K562 (cell line): ENCODE data around the gene SLA2. TPM values are rescaled to one million over a fixed set of nuclear protein-coding genes. Genes with fewer than 3 reads are reported as not detected.

Experiments
- DPF2 ChIP-seq: fragments of 450-650 bp; IDR thresholded peaks from 2 replicates; pipeline ENCODE4 v1.6.1; 2016
- ETV1 ChIP-seq: fragments of 450-650 bp; conservative IDR thresholded peaks from 2 replicates; pipeline ENCODE4 v1.6.1; 2016; ENCODE audit warnings: missing genetic modification characterization, control low read depth, low read depth, missing compliant biosample characterization
- ETV5 ChIP-seq: sonication (generic); formaldehyde crosslinking; IDR thresholded peaks from 2 replicates; pipeline ENCODE4 v1.4.0; 2020; ENCODE audit warnings: low read depth, mild to moderate bottlenecking, missing genetic modification reagents
- JUN ChIP-seq, 2 experiments: sonication (generic) in 1 of 2; formaldehyde crosslinking in 1 of 2; IDR thresholded peaks; 2 replicates each; pipeline versions ENCODE4 v1.6.1 to v1.8.0; 2012 to 2022; ENCODE audit warnings: borderline replicate concordance in 2 of 2, mild to moderate bottlenecking in 2 of 2, improper control_type of control experiment in 1 of 2, low read depth in 1 of 2, low read length in 1 of 2, missing genetic modification reagents in 1 of 2
- KAT7 ChIP-seq: sonication (generic); formaldehyde crosslinking; IDR thresholded peaks from 2 replicates; pipeline ENCODE4 v1.8.0; 2022; ENCODE audit warnings: missing genetic modification reagents, mild to moderate bottlenecking, borderline replicate concordance
- MTF1 ChIP-seq: fragments of 250-450 bp; sonication (Bioruptor Pico); IDR thresholded peaks from 2 replicates; pipeline ENCODE4 v1.9.0; 2021; ENCODE audit warnings: moderate library complexity, mild to moderate bottlenecking, inconsistent platforms, borderline replicate concordance
- NFRKB ChIP-seq: fragments of 450-650 bp; IDR thresholded peaks from 2 replicates; pipeline ENCODE4 v1.6.1; 2016; ENCODE audit warnings: low read depth
- PCBP2 ChIP-seq: fragments of 200-400 bp; formaldehyde crosslinking; IDR thresholded peaks from 2 replicates; pipeline ENCODE4 v1.6.1; 2018; ENCODE audit warnings: low read length, low read depth, mild to moderate bottlenecking, moderate library complexity; ENCODE audit not compliant: poor library complexity, severe bottlenecking
- SREBF2 ChIP-seq: sonication (generic); formaldehyde crosslinking; IDR thresholded peaks from 2 replicates; pipeline ENCODE4 v1.4.0; 2020; ENCODE audit warnings: mild to moderate bottlenecking, missing genetic modification reagents
- TBL1XR1 ChIP-seq, 2 experiments: IDR thresholded peaks; 2 replicates each; pipeline ENCODE4 v1.6.1; 2012; ENCODE audit warnings: improper control_type of control experiment in 2 of 2, low read length in 2 of 2, mild to moderate bottlenecking in 1 of 2
- TEAD1 ChIP-seq, 2 experiments: fragments of 450-650 bp in 1 of 2; sonication (generic) in 1 of 2; formaldehyde crosslinking; IDR thresholded peaks; 2 replicates each; pipeline versions ENCODE4 v1.4.0 to v1.8.0; 2020 to 2022; ENCODE audit warnings: mild to moderate bottlenecking in 2 of 2, missing genetic modification reagents in 1 of 2
- ZBTB7A ChIP-seq: IDR thresholded peaks from 2 replicates; pipeline ENCODE4 v1.6.1; 2011; ENCODE audit warnings: low read depth, mild to moderate bottlenecking, low read length, moderate library complexity, borderline replicate concordance; ENCODE audit not compliant: control insufficient read depth
- ZC3H11A ChIP-seq: IDR thresholded peaks from 2 replicates; pipeline ENCODE4 v1.6.1; 2012; ENCODE audit warnings: low read depth, low read length, improper control_type of control experiment
- ZNF695 ChIP-seq: fragments of 450-650 bp; formaldehyde crosslinking; IDR thresholded peaks from 2 replicates; pipeline ENCODE4 v1.4.0; 2020; ENCODE audit warnings: mild to moderate bottlenecking, moderate library complexity
- polyA plus RNA-seq, 8 experiments: library from polyadenylated mRNA; depleted of rRNA in 4 of 8; stranded (reverse) in 5 of 8; unstranded in 3 of 8; fragments of >200 nt; fragmentation: Nextera tagmentation in 2 of 8; fragmentation: Illumina TruSeq in 1 of 8; extraction: Ambion mirVana in 2 of 8; extraction: Trizol in 1 of 8; gene quantifications; 2 replicates each; pipeline versions ENCODE4 v1.2.1 to v1.2.3, GENCODE V29; 2011 to 2014; ENCODE audit warnings: inconsistent platforms in 1 of 8, missing spikeins in 1 of 8
- total RNA-seq, 7 experiments: library from RNA; depleted of rRNA in 6 of 7; stranded (reverse); fragments of >200 nt in 6 of 7; fragmentation: Illumina TruSeq in 2 of 7; extraction: Trizol in 2 of 7; gene quantifications; 2 replicates each; pipeline versions ENCODE4 v1.2.1 to v1.2.3, GENCODE V29; 2011 to 2021; ENCODE audit warnings: low replicate concordance in 1 of 7
- TF ChIP-seq, protein P1 (sequence below): sonication (generic); formaldehyde crosslinking; IDR thresholded peaks from 2 replicates; pipeline ENCODE4 v1.8.0; 2022; ENCODE audit warnings: missing genetic modification reagents, mild to moderate bottlenecking, moderate library complexity, borderline replicate concordance
- TF ChIP-seq, protein P2 (sequence below): fragments of 450-650 bp; IDR thresholded peaks from 2 replicates; pipeline ENCODE4 v1.6.1; 2016; ENCODE audit warnings: low read depth, mild to moderate bottlenecking, moderate library complexity
- TF ChIP-seq, protein P3 (sequence below): fragments of 250-450 bp; sonication (Bioruptor Pico); IDR thresholded peaks from 2 replicates; pipeline ENCODE4 v1.8.0; 2022; ENCODE audit warnings: moderate library complexity, mild to moderate bottlenecking, inconsistent platforms
- TF ChIP-seq, protein P4 (sequence below): fragments of 250-450 bp; sonication (Bioruptor Pico); IDR thresholded peaks from 2 replicates; pipeline ENCODE4 v1.6.1; 2021; ENCODE audit warnings: mild to moderate bottlenecking
- TF ChIP-seq, protein P5 (sequence below): fragments of 250-450 bp; sonication (Bioruptor Pico); IDR thresholded peaks from 2 replicates; pipeline ENCODE4 v1.5.0; 2021; ENCODE audit warnings: mild to moderate bottlenecking, moderate library complexity

SLA2 gene
- total and polyA plus RNA-seq, 9 of the 15 experiments (the other 6 are each of a cell fraction or from before 2014, with no cell fraction given) = 0.07 TPM; not detected in 7

DNA sequence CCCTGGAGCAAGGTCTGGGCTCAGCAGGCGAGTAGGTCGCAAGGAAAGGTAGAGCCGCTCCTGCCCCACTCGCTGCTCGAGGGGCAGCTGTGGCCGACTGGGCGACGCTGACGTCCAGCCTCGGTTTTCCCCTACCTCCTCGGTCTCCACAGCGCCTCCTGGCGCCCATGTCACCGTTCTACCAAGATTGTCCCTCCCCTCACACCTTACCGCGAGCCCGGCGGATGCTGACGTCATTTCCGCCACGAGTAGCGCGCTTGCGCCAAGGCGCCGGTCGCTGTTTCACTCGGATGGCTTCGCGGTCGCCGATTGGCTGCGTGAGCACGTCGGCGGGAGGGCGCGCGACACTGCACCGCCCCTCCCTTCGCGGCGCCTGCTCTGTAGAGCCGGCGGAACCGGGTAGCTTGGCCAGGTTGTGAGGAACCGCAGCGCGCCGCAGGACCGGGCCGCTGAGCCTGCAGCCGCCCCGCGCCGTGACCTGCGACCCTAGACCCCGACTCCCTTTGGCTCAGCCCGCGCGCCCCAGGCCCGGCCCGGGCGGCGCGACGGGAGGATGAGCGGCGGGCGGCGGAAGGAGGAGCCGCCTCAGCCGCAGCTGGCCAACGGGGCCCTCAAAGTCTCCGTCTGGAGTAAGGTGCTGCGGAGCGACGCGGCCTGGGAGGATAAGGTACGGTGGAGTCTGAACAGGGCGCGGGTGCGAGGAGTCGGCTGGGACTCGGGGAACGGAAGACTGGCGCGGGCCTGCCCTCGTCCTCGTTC is 40.4 kb downstream of the SLA2 start, which contains the start of gene RAB5IF (continued):
- TF ChIP-seq, protein P1, sequence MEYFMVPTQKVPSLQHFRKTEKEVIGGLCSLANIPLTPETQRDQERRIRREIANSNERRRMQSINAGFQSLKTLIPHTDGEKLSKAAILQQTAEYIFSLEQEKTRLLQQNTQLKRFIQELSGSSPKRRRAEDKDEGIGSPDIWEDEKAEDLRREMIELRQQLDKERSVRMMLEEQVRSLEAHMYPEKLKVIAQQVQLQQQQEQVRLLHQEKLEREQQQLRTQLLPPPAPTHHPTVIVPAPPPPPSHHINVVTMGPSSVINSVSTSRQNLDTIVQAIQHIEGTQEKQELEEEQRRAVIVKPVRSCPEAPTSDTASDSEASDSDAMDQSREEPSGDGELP (CRISPR knock-in tag) = peak; percentile 90
- TF ChIP-seq ETV5 (CRISPR knock-in tag) (peak; percentile 66), TBL1XR1 (IDR thresholded peaks at IDR 0.05; ENCODE audit: low read length in 2 of 2) (peak in 1 of 2 experiments; percentile 51; a peak in 1 of 4 replicates), PCBP2 (no peak), ETV1 (tag) (peak; percentile 76), ZC3H11A (no peak), DPF2 (no peak), NFRKB (no peak), SREBF2 (CRISPR knock-in tag) (no peak), KAT7 (peak; percentile 77; the same call in 1 of the 2 replicates), TEAD1 (CRISPR knock-in tag; IDR thresholded peaks at IDR 0.05) (peak in 1 of 2 experiments; percentile 19; a peak in 1 of 4 replicates), ZNF695 (CRISPR knock-in tag) (no peak), ZBTB7A (peak; percentile 46; the same call in 1 of the 2 replicates), JUN (IDR thresholded peaks at IDR 0.05; ENCODE audit: borderline replicate concordance, low read depth, low read length) (peak; percentile 85), JUN (CRISPR knock-in tag; IDR thresholded peaks at IDR 0.05; ENCODE audit: borderline replicate concordance) (0 out of 2 replicates have a peak, but pooled peaks have one; percentile 76), MTF1 (CRISPR knock-in tag) (no peak)
- TF ChIP-seq, protein P2, sequence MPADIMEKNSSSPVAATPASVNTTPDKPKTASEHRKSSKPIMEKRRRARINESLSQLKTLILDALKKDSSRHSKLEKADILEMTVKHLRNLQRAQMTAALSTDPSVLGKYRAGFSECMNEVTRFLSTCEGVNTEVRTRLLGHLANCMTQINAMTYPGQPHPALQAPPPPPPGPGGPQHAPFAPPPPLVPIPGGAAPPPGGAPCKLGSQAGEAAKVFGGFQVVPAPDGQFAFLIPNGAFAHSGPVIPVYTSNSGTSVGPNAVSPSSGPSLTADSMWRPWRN = no peak
- TF ChIP-seq, protein P3, sequence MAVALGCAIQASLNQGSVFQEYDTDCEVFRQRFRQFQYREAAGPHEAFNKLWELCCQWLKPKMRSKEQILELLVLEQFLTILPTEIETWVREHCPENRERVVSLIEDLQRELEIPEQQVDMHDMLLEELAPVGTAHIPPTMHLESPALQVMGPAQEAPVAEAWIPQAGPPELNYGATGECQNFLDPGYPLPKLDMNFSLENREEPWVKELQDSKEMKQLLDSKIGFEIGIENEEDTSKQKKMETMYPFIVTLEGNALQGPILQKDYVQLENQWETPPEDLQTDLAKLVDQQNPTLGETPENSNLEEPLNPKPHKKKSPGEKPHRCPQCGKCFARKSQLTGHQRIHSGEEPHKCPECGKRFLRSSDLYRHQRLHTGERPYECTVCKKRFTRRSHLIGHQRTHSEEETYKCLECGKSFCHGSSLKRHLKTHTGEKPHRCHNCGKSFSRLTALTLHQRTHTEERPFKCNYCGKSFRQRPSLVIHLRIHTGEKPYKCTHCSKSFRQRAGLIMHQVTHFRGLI (CRISPR knock-in tag) = no peak
- TF ChIP-seq, protein P4, sequence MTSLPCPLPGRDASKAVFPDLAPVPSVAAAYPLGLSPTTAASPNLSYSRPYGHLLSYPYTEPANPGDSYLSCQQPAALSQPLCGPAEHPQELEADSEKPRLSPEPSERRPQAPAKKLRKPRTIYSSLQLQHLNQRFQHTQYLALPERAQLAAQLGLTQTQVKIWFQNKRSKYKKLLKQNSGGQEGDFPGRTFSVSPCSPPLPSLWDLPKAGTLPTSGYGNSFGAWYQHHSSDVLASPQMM (CRISPR knock-in tag) = no peak
- TF ChIP-seq, protein P5, sequence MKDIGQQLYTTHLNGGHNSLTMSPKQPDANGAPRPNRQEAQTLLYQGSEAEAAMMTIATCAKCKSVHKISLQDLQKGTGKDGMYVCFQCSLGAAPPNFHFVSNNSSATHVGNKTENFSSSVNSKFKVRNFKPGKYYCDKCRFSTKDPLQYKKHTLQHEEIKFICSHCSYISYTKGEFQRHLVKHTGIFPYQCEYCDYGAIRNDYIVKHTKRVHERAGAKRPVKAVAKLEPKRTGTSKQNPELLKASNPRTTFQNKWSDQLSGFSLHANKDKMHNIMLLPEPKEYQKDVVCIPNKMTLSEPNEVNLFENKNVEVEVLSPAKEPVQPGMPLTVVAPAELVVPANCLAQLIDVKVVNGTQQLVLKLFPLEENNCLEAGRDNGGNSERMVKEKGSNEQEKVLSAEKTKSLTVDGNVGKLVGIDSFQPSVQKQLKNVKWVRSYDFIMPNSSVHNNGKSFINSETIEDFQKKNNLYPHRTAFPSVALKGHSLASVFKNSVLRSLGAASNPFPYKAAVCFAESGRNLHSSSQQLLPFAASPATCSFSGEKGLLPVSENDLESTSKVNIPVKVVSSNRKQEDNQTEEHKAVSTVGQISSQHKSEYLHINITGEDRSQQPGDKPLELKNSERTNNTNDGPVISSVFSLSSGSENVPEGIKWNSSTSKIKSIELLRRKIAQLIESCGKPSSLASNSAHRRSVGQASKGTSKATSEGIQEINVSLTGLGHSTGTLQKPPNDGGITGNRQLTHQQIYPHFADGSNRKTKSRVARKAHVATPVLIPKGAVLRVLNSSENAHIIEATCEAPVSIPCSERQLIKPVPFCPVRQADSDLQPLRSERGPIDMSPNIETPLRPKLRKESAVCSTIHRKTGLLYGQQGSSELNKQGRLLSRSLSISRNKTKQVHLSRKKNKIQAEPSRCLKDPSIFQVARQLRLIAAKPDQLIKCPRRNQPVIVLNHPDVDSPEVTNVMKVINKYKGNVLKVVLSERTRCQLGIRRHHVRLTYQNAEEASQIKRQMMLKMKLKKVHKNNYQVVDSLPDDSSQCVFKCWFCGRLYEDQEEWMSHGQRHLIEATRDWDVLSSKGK (CRISPR knock-in tag) = no peak
